Endothelial cell of umbilical vein (primary cell): ENCODE data around the gene HMGCS2. TPM values are rescaled to one million over a fixed set of nuclear protein-coding genes. Genes with fewer than 3 reads are reported as not detected.

ENCODE experiments used
- BruUV-seq: library from RNA; stranded (reverse); fragments of 400-500 nt; replicated peaks from 2 replicates; lab custom pipeline; 2021; lab: Mats Ljungman, UMichigan
- CTCF ChIA-PET: fragments of 300-600, 350-600 bp; sonication (Branson Sonifier 250); formaldehyde crosslinking; loops from one replicate; lab custom pipeline; 2021; ENCODE audit warnings: antibody characterized with exemption, inconsistent platforms; lab: Charles Lee
- POLR2A ChIA-PET: fragments of 300-600, 350-600 bp; sonication (Branson Sonifier 250); formaldehyde crosslinking; loops from one replicate; lab custom pipeline; 2021; ENCODE audit warnings: antibody characterized with exemption, inconsistent platforms; lab: Charles Lee
- DNase-seq: peaks from one replicate; pipeline ENCODE4 v3.0.0-alpha.2; 2011; ENCODE audit warnings: low read depth, low spot score
- FAIRE-seq: peaks from 2 replicates; lab custom pipeline; 2011; peaks lifted over from hg19 to GRCh38; lab: Jason Lieb, UNC
- H2AFZ ChIP-seq: 2 replicates; pipeline ENCODE4 v1.6.0; 2012; ENCODE audit warnings: low read depth, low read length, control low read depth, inconsistent platforms
- H3K27ac ChIP-seq: 2 replicates; pipeline ENCODE4 v1.5.1; 2011; ENCODE audit warnings: low read depth, mild to moderate bottlenecking, control low read depth, low read length, moderate library complexity; ENCODE audit not compliant: insufficient read depth
- H3K27me3 ChIP-seq, 2 experiments: 2 replicates each; pipeline versions ENCODE4 v1.6.0 to v1.6.1; 2011; ENCODE audit warnings: low read length in 2 of 2, mixed read lengths in 1 of 2; ENCODE audit not compliant: control insufficient read depth in 2 of 2, insufficient read depth in 2 of 2
- H3K36me3 ChIP-seq, 2 experiments: 2 replicates in 1 of 2; 3 replicates in 1 of 2; pipeline ENCODE4 v1.5.1; 2011; ENCODE audit warnings: low read length in 2 of 2, mild to moderate bottlenecking in 1 of 2, moderate library complexity in 1 of 2; ENCODE audit not compliant: control insufficient read depth in 2 of 2, insufficient read depth in 2 of 2; ENCODE audit errors: extremely low read depth in 1 of 2
- H3K4me1 ChIP-seq: 3 replicates; pipeline ENCODE4 v1.5.1; 2011; ENCODE audit warnings: mild to moderate bottlenecking, low read length; ENCODE audit not compliant: control insufficient read depth, insufficient read depth; ENCODE audit errors: extremely low read depth
- H3K4me2 ChIP-seq: 2 replicates; pipeline ENCODE4 v1.6.1; 2011; ENCODE audit warnings: low read length, control low read depth, mixed read lengths; ENCODE audit not compliant: insufficient read depth
- H3K4me3 ChIP-seq, 3 experiments: fragments of 200-600 bp in 1 of 3; sonication (generic), shearing (Covaris generic) in 1 of 3; replicated peaks in 1 of 3; 2 replicates each; pipeline ENCODE4 v1.5.1; 2011 to 2016; ENCODE audit warnings: control low read depth in 3 of 3, low read length in 3 of 3, mild to moderate bottlenecking in 2 of 3, inconsistent platforms in 1 of 3, low read depth in 1 of 3, moderate library complexity in 1 of 3; ENCODE audit not compliant: insufficient read depth in 1 of 3
- H3K79me2 ChIP-seq: 2 replicates; pipeline ENCODE4 v1.6.0; 2012; ENCODE audit warnings: low read length, inconsistent platforms; ENCODE audit not compliant: control insufficient read depth, insufficient read depth
- H3K9ac ChIP-seq: replicated peaks from 2 replicates; pipeline ENCODE3; 2011; ENCODE audit warnings: low read length, control low read depth; ENCODE audit not compliant: insufficient read depth; ENCODE audit errors: extremely low read depth
- H3K9me1 ChIP-seq: replicated peaks from 3 replicates; pipeline ENCODE4 v1.6.0; 2011; ENCODE audit warnings: mild to moderate bottlenecking, low read length; ENCODE audit not compliant: control insufficient read depth, insufficient read depth; ENCODE audit errors: extremely low read depth
- H3K9me3 ChIP-seq: replicated peaks from 2 replicates; pipeline ENCODE4 v1.5.1; 2012; ENCODE audit warnings: low read length, inconsistent platforms; ENCODE audit not compliant: control insufficient read depth, insufficient read depth
- H4K20me1 ChIP-seq: replicated peaks from 2 replicates; pipeline ENCODE3; 2011; ENCODE audit warnings: mild to moderate bottlenecking, low read length; ENCODE audit not compliant: control insufficient read depth, insufficient read depth; ENCODE audit errors: extremely low read depth
- CTCF ChIP-seq, 2 donors: IDR thresholded peaks; 1 replicate in 1 of 2; 2 replicates in 1 of 2; pipeline ENCODE4 v1.5.1; 2011; ENCODE audit warnings: low read length in 2 of 2, mild to moderate bottlenecking in 2 of 2, moderate library complexity in 2 of 2, control low read depth in 1 of 2, inconsistent platforms in 1 of 2, low read depth in 1 of 2; ENCODE audit not compliant: insufficient read depth in 1 of 2; ENCODE audit errors: extremely low read depth in 1 of 2
- EZH2 ChIP-seq: IDR thresholded peaks from 2 replicates; pipeline ENCODE4 v1.6.1; 2012; ENCODE audit warnings: borderline replicate concordance, low read depth, mild to moderate bottlenecking, moderate library complexity, low read length, inconsistent platforms; ENCODE audit not compliant: severe bottlenecking
- FOS ChIP-seq: IDR thresholded peaks from 2 replicates; pipeline ENCODE4 v1.6.1; 2011; ENCODE audit warnings: mild to moderate bottlenecking, low read length, moderate library complexity, borderline replicate concordance; ENCODE audit not compliant: insufficient read depth
- GATA2 ChIP-seq: IDR thresholded peaks from 2 replicates; pipeline ENCODE4 v1.7.0; 2011; ENCODE audit warnings: low read depth, mild to moderate bottlenecking, moderate library complexity, mixed read lengths, low read length; ENCODE audit not compliant: insufficient read length, insufficient read depth
- JUN ChIP-seq: IDR thresholded peaks from 2 replicates; pipeline ENCODE4 v1.6.1; 2011; ENCODE audit warnings: borderline replicate concordance, low read depth; ENCODE audit not compliant: insufficient read length, insufficient read depth
- MYC ChIP-seq: IDR thresholded peaks from one replicate; pipeline ENCODE4 v1.6.1; 2011; ENCODE audit warnings: mild to moderate bottlenecking, low read depth, low read length
- POLR2A ChIP-seq: IDR thresholded peaks from 2 replicates; pipeline ENCODE4 v1.6.1; 2012; ENCODE audit warnings: low read depth, mild to moderate bottlenecking, control low read depth, low read length
- POLR2AphosphoS5 ChIP-seq: IDR thresholded peaks from 2 replicates; pipeline ENCODE4 v1.6.1; 2012; ENCODE audit warnings: low read depth, mild to moderate bottlenecking, control low read depth, low read length, moderate library complexity; ENCODE audit not compliant: insufficient read depth
- dilution Hi-C: fragments of 300-500 bp; cut with MboI; formaldehyde crosslinking; loops from one replicate; pipeline ENCODE4 v1.15.0; 2019; ENCODE audit warnings: low sequenced_read_pairs; ENCODE audit not compliant: extremely low pct_ligation_motif_present
- intact Hi-C: fragments of 100-400 bp; cut with micrococcal nuclease; formaldehyde crosslinking; loops from one replicate; pipeline ENCODE4 v1.10.0; 2022
- polyA plus RNA-seq, 4 experiments: library from polyadenylated mRNA; depleted of rRNA in 3 of 4; stranded (reverse) in 3 of 4; unstranded in 1 of 4; fragments of >200 nt; gene quantifications; 2 replicates each; pipeline versions ENCODE4 v1.2.1 to v1.2.3, GENCODE V29; 2011 to 2012; ENCODE audit warnings: missing spikeins in 1 of 4
- total RNA-seq: library from RNA; stranded (reverse); gene quantifications from 2 replicates; pipeline ENCODE4 v1.2.3, GENCODE V29; 2021
- TF ChIP-seq, protein P1 (sequence below): IDR thresholded peaks from 2 replicates; pipeline ENCODE4 v1.6.1; 2011; ENCODE audit not compliant: insufficient read depth, insufficient read length

HMGCS2 gene
- total and polyA plus RNA-seq, 2 donors (not counting 3 experiments of a cell fraction or from before 2014, with no cell fraction given), result not detected

DNA sequence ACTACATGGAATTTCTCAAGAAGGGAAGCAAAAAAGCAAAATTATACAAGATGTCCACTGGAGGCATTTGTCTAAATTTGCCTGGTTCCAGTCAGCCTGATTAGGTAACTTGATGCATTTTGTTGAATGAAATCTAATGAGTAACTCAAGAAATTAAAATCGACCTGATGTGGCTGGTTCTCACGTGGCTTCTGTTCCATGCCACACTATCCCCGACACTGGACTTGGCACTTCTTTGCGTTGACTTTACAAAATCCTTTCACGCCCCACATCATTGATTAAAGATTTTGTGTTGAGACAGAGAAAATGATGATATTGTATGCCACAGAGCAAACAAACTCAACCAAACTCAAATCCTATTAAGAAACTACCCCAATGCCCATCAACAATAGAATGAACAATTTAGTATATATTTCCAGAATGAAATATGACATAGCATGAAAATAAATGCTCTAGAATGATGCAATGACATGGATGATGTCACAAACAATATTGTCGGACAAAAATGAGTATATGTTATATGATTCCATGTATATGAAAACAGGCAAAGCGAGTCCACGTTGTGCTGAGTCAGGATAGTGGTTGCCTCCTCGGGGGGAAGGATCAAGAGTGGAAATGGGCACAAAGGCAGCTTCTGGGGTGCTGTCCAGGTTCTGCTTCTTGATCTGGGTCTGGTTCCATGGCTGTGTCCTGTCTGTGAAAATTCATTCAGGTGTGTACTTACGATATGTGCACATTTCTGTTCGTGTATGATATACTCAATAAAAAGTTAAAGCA, 12.9 kb upstream of the HMGCS2 start:
- H3K79me2 ChIP-seq, result no peaks in the 10 kb centered on the region
- dilution Hi-C loops (no loop called here), intact Hi-C loops (no loop called here)
- H3K36me3 ChIP-seq, result no peaks in the 10 kb centered on the region
- FAIRE-seq (no peak), DNase-seq (no peak)
- no peak overlapping the region for H3K9ac ChIP-seq
- no peaks in the 10 kb centered on the region for H3K9me3 ChIP-seq
- BruUV-seq, result no TSS peak
- TF ChIP-seq MYC (no peak), CTCF (IDR thresholded peaks at IDR 0.05; ENCODE audit: extremely low read depth in 1 of 2, insufficient read depth in 1 of 2, low read depth in 1 of 2, low read length in 2 of 2) (no peak), GATA2 (no peak), POLR2AphosphoS5 (no peak), JUN (no peak), POLR2A (no peak), EZH2 (no peak), FOS (no peak)
- TF ChIP-seq, protein P1, sequence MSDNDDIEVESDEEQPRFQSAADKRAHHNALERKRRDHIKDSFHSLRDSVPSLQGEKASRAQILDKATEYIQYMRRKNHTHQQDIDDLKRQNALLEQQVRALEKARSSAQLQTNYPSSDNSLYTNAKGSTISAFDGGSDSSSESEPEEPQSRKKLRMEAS, result no peak
- no peak overlapping the region for H3K4me2 ChIP-seq
- H3K4me1 ChIP-seq, result no peaks in the 10 kb centered on the region
- peaks cover 8 to 15% of the 10 kb centered on the region in 2 experiments for H3K27me3 ChIP-seq
- H2AFZ ChIP-seq, result no peak overlapping the region
- no peak overlapping the region for H3K4me3 ChIP-seq
- no peaks in the 10 kb centered on the region for H3K9me1 ChIP-seq
- no peaks in the 10 kb centered on the region for H4K20me1 ChIP-seq
- ChIA-PET POLR2A (no interaction called here), CTCF (interaction anchor here (2.9 kb wide), 1 partner anchor 27 kb away, joined by 11 read pairs; no protein-coding TSS in a partner anchor)
- H3K27ac ChIP-seq, result no peak overlapping the region
